ENCODE data around the gene LGI4. TPM values are rescaled to one million over a fixed set of nuclear protein-coding genes. Genes with fewer than 3 reads are reported as not detected.

Gene LGI4
- total and polyA plus RNA-seq, 4 donors, result 0.18 to 1.5 (median 1.1) TPM

DNA sequence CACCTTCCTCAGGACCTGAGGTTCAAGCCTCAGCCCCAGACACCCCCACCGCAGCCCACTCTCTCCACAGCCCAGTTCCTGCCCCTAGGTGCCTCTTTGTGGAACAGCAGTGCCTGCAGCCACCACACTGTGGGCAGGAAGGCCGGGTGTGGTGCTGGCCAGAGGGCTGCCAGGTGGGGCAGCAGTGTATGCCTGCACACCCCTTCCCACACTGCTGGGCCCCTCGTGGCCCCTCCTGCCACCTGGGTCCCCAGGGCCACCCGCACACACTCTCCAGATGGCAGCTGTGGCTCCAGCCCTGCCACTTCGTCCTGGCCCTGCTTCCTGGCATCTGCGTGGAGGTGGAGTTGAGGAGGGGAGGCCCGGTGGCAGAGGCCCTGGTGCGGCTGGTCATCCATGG is 58.2 kb downstream of the LGI4 start:
- H3K4me1 ChIP-seq (ENCODE audit: control insufficient read depth in 4 of 4, insufficient read depth in 4 of 4, low read length in 3 of 4), result peaks cover 8 to 16% (median 15%) of the 10 kb centered on the region in 4 donors

DNA sequence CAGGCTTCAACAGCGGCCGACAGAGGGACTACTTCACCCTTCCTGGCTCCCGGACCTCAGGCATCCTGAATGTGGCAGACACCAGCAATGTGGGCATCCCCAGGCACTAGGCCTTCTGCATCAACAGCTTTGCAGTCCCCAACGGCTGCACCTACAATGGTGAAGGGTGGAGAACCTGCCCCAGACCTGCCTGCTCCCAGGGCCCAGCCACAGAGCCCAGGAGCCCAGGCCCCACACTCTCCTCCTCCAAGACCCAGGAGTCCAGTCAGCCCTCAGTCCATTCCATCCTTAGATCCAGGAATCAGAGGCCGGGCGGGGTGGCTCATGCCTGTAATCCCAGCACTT is 58.9 kb downstream of the LGI4 start:
- no peaks in the 10 kb centered on the region for H3K9me3 ChIP-seq (ENCODE audit: control insufficient read depth in 4 of 4, low read length in 3 of 4)

More for the DNA sequence above, 58.2 kb downstream of the LGI4 start:
- H3K27ac ChIP-seq (ENCODE audit: low read depth in 1 of 2, low read length in 2 of 2), result no peak overlapping the region
- no peaks in the 10 kb centered on the region for H3K9me3 ChIP-seq (ENCODE audit: control insufficient read depth in 4 of 4, low read length in 3 of 4)
- no peaks in the 10 kb centered on the region for H3K27me3 ChIP-seq (ENCODE audit: control insufficient read depth in 4 of 4, insufficient read depth in 4 of 4, low read length in 3 of 4)
- no peak overlapping the region for H3K4me3 ChIP-seq (ENCODE audit: low read depth in 1 of 3, low read length in 3 of 3)
- no peak overlapping the region for H3K9ac ChIP-seq (ENCODE audit: low read depth in 1 of 2, low read length in 2 of 2)
- no peaks in the 10 kb centered on the region for H3K36me3 ChIP-seq (ENCODE audit: control insufficient read depth in 4 of 4, insufficient read depth in 3 of 4, low read depth in 1 of 4, low read length in 3 of 4)
- WGBS, result 82% methylated on average over 8 of the region's 8 CpGs
- TF ChIP-seq JUND (IDR thresholded peaks at IDR 0.05), result no peak
- no peak for DNase-seq (ENCODE audit: low spot score)

More for the DNA sequence above, 58.9 kb downstream of the LGI4 start:
- Histone ChIP-seq H3K9ac (ENCODE audit: low read depth in 1 of 2, low read length in 2 of 2) (no peak overlapping the region), H3K4me3 (ENCODE audit: low read depth in 1 of 3, low read length in 3 of 3) (no peak overlapping the region), H3K27ac (ENCODE audit: low read depth in 1 of 2, low read length in 2 of 2) (no peak overlapping the region), H3K27me3 (ENCODE audit: control insufficient read depth in 4 of 4, insufficient read depth in 4 of 4, low read length in 3 of 4) (no peaks in the 10 kb centered on the region), H3K36me3 (ENCODE audit: control insufficient read depth in 4 of 4, insufficient read depth in 3 of 4, low read depth in 1 of 4, low read length in 3 of 4) (no peaks in the 10 kb centered on the region), H3K4me1 (ENCODE audit: control insufficient read depth in 4 of 4, insufficient read depth in 4 of 4, low read length in 3 of 4) (peaks cover 8 to 10% (median 8%) of the 10 kb centered on the region in 4 donors)
- no peak for DNase-seq (ENCODE audit: low spot score)
- WGBS, result 88% methylated on average over 6 of the region's 6 CpGs
- TF ChIP-seq, protein P1, sequence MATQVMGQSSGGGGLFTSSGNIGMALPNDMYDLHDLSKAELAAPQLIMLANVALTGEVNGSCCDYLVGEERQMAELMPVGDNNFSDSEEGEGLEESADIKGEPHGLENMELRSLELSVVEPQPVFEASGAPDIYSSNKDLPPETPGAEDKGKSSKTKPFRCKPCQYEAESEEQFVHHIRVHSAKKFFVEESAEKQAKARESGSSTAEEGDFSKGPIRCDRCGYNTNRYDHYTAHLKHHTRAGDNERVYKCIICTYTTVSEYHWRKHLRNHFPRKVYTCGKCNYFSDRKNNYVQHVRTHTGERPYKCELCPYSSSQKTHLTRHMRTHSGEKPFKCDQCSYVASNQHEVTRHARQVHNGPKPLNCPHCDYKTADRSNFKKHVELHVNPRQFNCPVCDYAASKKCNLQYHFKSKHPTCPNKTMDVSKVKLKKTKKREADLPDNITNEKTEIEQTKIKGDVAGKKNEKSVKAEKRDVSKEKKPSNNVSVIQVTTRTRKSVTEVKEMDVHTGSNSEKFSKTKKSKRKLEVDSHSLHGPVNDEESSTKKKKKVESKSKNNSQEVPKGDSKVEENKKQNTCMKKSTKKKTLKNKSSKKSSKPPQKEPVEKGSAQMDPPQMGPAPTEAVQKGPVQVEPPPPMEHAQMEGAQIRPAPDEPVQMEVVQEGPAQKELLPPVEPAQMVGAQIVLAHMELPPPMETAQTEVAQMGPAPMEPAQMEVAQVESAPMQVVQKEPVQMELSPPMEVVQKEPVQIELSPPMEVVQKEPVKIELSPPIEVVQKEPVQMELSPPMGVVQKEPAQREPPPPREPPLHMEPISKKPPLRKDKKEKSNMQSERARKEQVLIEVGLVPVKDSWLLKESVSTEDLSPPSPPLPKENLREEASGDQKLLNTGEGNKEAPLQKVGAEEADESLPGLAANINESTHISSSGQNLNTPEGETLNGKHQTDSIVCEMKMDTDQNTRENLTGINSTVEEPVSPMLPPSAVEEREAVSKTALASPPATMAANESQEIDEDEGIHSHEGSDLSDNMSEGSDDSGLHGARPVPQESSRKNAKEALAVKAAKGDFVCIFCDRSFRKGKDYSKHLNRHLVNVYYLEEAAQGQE (IDR thresholded peaks at IDR 0.05), result no peak
- TF ChIP-seq YY1 (IDR thresholded peaks at IDR 0.05) (no peak), HNF4G (IDR thresholded peaks at IDR 0.05) (no peak), RXRA (IDR thresholded peaks at IDR 0.05) (no peak), NR2F2 (IDR thresholded peaks at IDR 0.05) (no peak), TAF1 (conservative IDR thresholded peaks at IDR 0.05) (no peak), FOXA1 (IDR thresholded peaks at IDR 0.05) (no peak), HNF4A (conservative IDR thresholded peaks at IDR 0.05) (no peak), JUND (IDR thresholded peaks at IDR 0.05) (no peak), SP1 (IDR thresholded peaks at IDR 0.05) (no peak), EGR1 (IDR thresholded peaks at IDR 0.05; ENCODE audit: low read depth in 2 of 2) (no peak)
- TF ChIP-seq, protein P2, sequence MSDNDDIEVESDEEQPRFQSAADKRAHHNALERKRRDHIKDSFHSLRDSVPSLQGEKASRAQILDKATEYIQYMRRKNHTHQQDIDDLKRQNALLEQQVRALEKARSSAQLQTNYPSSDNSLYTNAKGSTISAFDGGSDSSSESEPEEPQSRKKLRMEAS (IDR thresholded peaks at IDR 0.05), result no peak
- TF ChIP-seq, protein P3, sequence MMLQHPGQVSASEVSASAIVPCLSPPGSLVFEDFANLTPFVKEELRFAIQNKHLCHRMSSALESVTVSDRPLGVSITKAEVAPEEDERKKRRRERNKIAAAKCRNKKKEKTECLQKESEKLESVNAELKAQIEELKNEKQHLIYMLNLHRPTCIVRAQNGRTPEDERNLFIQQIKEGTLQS (IDR thresholded peaks at IDR 0.05), result no peak
- TF ChIP-seq, protein P4, sequence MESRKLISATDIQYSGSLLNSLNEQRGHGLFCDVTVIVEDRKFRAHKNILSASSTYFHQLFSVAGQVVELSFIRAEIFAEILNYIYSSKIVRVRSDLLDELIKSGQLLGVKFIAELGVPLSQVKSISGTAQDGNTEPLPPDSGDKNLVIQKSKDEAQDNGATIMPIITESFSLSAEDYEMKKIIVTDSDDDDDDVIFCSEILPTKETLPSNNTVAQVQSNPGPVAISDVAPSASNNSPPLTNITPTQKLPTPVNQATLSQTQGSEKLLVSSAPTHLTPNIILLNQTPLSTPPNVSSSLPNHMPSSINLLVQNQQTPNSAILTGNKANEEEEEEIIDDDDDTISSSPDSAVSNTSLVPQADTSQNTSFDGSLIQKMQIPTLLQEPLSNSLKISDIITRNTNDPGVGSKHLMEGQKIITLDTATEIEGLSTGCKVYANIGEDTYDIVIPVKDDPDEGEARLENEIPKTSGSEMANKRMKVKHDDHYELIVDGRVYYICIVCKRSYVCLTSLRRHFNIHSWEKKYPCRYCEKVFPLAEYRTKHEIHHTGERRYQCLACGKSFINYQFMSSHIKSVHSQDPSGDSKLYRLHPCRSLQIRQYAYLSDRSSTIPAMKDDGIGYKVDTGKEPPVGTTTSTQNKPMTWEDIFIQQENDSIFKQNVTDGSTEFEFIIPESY (IDR thresholded peaks at IDR 0.05), result no peak
- TF ChIP-seq, protein P5, sequence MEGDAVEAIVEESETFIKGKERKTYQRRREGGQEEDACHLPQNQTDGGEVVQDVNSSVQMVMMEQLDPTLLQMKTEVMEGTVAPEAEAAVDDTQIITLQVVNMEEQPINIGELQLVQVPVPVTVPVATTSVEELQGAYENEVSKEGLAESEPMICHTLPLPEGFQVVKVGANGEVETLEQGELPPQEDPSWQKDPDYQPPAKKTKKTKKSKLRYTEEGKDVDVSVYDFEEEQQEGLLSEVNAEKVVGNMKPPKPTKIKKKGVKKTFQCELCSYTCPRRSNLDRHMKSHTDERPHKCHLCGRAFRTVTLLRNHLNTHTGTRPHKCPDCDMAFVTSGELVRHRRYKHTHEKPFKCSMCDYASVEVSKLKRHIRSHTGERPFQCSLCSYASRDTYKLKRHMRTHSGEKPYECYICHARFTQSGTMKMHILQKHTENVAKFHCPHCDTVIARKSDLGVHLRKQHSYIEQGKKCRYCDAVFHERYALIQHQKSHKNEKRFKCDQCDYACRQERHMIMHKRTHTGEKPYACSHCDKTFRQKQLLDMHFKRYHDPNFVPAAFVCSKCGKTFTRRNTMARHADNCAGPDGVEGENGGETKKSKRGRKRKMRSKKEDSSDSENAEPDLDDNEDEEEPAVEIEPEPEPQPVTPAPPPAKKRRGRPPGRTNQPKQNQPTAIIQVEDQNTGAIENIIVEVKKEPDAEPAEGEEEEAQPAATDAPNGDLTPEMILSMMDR (IDR thresholded peaks at IDR 0.05; ENCODE audit: low read depth, low read length, missing input control), result no peak
